GM19328 (cell line): ENCODE results near the gene PEAR1.

Experiments used
- ATAC-seq: cut with Tn5 transposase; IDR thresholded peaks from one replicate; pipeline ENCODE4 v1.9.1; 2021; ENCODE audit warnings: mild to moderate bottlenecking, moderate library complexity; ENCODE audit not compliant: unreplicated experiment

PEAR1 gene

GRCh38 chr1:156957634-156958033, 64.1 kb downstream of the PEAR1 start:
- no peak for ATAC-seq

DNA sequence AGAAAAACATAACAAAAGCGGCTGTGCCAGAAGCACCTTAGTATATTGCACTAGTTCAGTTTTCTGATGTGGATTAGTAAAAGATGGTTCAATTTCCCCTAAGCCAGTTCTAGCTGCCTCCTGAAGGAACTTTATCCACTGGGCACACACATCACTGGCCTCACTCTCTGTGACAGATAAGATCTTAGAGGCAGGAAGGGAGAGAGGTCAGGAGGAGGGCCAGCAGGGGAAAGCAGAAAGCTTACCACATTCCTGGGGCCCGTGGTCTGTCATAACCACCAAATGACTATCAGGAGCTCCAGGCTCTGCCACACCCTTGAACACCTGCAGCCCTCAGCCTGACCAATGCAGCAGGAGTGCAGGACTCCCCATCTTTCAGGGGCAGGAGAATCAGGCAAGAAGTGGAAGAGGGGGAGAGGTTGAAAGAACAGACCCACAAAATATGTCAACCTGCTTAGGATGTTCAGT, 64.8 kb downstream of the PEAR1 start:
- ATAC-seq = no peak

DNA sequence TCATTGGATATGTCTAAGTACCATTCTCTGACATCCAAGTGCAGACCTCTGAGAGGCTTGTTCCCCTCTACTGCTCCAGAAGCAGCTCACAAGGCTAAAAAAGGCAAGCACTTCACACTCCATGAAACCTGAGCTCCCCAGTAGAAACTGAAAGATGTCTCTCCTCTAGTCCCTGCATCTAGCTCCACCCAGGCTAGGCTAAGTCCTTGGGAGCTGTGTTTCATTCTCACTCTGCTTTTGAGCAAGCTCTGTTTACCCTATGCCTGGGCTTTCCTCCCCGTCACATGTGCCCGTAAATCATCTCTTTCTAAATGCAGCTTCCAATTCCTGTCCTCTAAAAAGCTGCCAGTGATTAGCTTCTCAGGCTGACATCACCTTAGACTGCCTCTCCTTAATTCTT, 65.9 kb downstream of the PEAR1 start:
- no peak for ATAC-seq

- ATAC-seq = no peak
Measured at GRCh38 chr1:156959925-156960324, 66.4 kb downstream of the PEAR1 start.

DNA sequence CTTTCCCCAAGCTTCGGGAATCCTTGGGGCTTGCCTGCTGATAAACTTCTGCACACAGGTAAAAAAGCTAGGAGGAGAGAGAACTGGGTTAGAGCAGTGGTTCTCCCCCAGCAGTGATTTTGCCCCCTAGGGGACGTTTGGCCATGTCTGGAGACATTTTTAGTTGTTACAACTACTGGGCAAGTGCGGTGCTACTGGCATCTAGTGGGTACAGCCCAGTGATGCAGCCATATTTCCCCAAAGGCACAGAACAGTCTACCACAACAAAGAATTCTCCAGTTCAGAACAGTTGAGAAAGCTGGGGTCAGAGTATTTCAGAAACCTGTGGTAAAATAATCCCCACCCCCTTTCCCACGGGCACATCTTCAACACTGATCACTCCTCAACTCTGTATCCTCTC, 68.2 kb downstream of the PEAR1 start:
- ATAC-seq = no peak

- no peak for ATAC-seq
Measured at GRCh38 chr1:156963621-156964020, 70.1 kb downstream of the PEAR1 start.

DNA sequence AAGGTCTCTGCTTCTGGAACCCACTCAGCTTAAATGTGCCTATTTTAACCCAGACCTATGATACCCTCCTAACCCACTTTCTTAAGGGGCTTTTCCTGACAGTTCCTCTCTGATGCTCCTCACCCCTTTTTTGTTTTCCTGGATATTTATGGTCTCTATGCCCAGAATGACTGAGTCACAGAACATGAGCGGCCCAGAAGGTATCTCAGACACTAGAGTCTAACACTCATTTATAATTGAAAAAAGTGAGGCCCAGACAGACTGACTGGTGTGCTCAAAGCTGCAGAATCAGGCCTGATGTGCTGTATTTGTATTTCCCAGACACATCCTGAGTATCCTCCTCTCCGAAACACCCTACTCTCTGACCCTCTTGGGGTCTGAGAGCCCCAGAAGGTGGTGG, 70.9 kb downstream of the PEAR1 start:
- no peak for ATAC-seq
